Cardiac fibroblast (primary cell): Measurements from ENCODE around the gene RIPOR3.

ENCODE experiments used
- DNase-seq, 2 donors: peaks; one replicate each; pipeline versions ENCODE4 v3.0.0 to v3.0.0-alpha.2; 2010; ENCODE audit warnings: low read depth in 2 of 2
- H3K4me3 ChIP-seq, 2 donors: replicated peaks in 1 of 2; 1 replicate in 1 of 2; 2 replicates in 1 of 2; pipeline ENCODE4 v1.5.1; 2011; ENCODE audit warnings: low read depth in 2 of 2, low read length in 2 of 2, mild to moderate bottlenecking in 2 of 2, moderate library complexity in 1 of 2
- CTCF ChIP-seq: IDR thresholded peaks from one replicate; pipeline ENCODE4 v1.5.1; 2011; ENCODE audit warnings: low read depth, mild to moderate bottlenecking, low read length, inconsistent platforms

Gene RIPOR3

GRCh38 chr20:50731930-50732690 is 40.8 kb upstream of the RIPOR3 start:
- H3K4me3 ChIP-seq: peak overlapping the region in 1 of 2 donors; percentile 58
- no peak for DNase-seq
- no peak for TF ChIP-seq CTCF

GRCh38 chr20:50731055-50731929 is 40.0 kb upstream of the RIPOR3 start, which contains the start of gene PARD6B:
Gene PARD6B, plus strand, starts transcription at chr20:50731580. Its CDS starts 207 bp downstream, at chr20:50731787.
- no peak for TF ChIP-seq CTCF
- H3K4me3 ChIP-seq: peak within 1 kb of the TSS; percentile 58 to 61
- DNase-seq: peak; percentile 91 to 94

- no peak for TF ChIP-seq CTCF
- no peak for DNase-seq
- peak overlapping the region; percentile 58 to 61 for H3K4me3 ChIP-seq
These were observed 39.4 kb upstream of the RIPOR3 start for GRCh38 chr20:50730765-50731054.

- DNase-seq: peak in 1 of 2 donors; percentile 34
- peak overlapping the region; percentile 58 to 61 for H3K4me3 ChIP-seq
- no peak for TF ChIP-seq CTCF
These were observed 38.8 kb upstream of the RIPOR3 start for GRCh38 chr20:50729901-50730764.

- peak in 1 of 2 donors; percentile 63 for DNase-seq
- H3K4me3 ChIP-seq: no peak overlapping the region
- no peak for TF ChIP-seq CTCF
These were observed 37.9 kb upstream of the RIPOR3 start for GRCh38 chr20:50728981-50729874.
